ENCODE results near the gene CDK18. TPM values are rescaled to one million over a fixed set of nuclear protein-coding genes. Genes with fewer than 3 reads are reported as not detected.

CDK18 gene
- total RNA-seq, 1 experiment from 2014 or later = 38.5 TPM

GRCh38 chr1:205512059-205513045 is 7.9 kb downstream of the CDK18 start:
- Mint-ChIP-seq H3K27me3 (ENCODE audit: low read depth) (peaks cover 2% of the 10 kb centered on the region; the same call in 1 of the 2 replicates), H3K4me3 (no peak overlapping the region), H3K27ac (peak overlapping the region in 2 of 3 experiments; percentile 23 to 51; a peak in 2 of 7 replicates), H3K36me3 (ENCODE audit: insufficient read depth in 1 of 3, low read depth in 3 of 3) (peaks cover 3 to 7% (median 3%) of the 10 kb centered on the region in 3 experiments; a peak in 5 of 7 replicates), H3K9me3 (no peaks in the 10 kb centered on the region), H3K4me1 (peaks cover 47 to 49% of the 10 kb centered on the region in 2 experiments)
- no peak overlapping the region for H3K23ac ChIP-seq (ENCODE audit: insufficient read length, low read depth, low read length)
- DNase-seq = no peak
- no peak overlapping the region for H4K8ac ChIP-seq (replicated peaks; ENCODE audit: insufficient read length, low read depth, low read length)
- TF ChIP-seq, protein P1, sequence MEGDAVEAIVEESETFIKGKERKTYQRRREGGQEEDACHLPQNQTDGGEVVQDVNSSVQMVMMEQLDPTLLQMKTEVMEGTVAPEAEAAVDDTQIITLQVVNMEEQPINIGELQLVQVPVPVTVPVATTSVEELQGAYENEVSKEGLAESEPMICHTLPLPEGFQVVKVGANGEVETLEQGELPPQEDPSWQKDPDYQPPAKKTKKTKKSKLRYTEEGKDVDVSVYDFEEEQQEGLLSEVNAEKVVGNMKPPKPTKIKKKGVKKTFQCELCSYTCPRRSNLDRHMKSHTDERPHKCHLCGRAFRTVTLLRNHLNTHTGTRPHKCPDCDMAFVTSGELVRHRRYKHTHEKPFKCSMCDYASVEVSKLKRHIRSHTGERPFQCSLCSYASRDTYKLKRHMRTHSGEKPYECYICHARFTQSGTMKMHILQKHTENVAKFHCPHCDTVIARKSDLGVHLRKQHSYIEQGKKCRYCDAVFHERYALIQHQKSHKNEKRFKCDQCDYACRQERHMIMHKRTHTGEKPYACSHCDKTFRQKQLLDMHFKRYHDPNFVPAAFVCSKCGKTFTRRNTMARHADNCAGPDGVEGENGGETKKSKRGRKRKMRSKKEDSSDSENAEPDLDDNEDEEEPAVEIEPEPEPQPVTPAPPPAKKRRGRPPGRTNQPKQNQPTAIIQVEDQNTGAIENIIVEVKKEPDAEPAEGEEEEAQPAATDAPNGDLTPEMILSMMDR (conservative IDR thresholded peaks at IDR 0.05) = no peak
- H3K4me1 ChIP-seq (ENCODE audit: insufficient read depth, low read length) = peaks cover 9% of the 10 kb centered on the region; the same call in 1 of the 2 replicates
- H2BK12ac ChIP-seq (ENCODE audit: insufficient read length, low read depth, low read length) = no peak overlapping the region
- H4K91ac ChIP-seq (ENCODE audit: insufficient read length, low read depth, low read length) = no peak overlapping the region
- H3K4me2 ChIP-seq (ENCODE audit: insufficient read depth, insufficient read length, low read length) = no peak overlapping the region
- no peaks in the 10 kb centered on the region for H3K9me3 ChIP-seq (ENCODE audit: control insufficient read depth, low read depth, low read length)
- H3K9ac ChIP-seq (ENCODE audit: extremely low read depth, insufficient read length, low read length) = no peak overlapping the region
- H3K56ac ChIP-seq (ENCODE audit: insufficient read length, low read depth, low read length) = no peak overlapping the region
- H3K79me2 ChIP-seq (ENCODE audit: insufficient read depth, low read length) = no peaks in the 10 kb centered on the region
- H3K79me1 ChIP-seq (ENCODE audit: insufficient read depth, low read depth, low read length, poor library complexity, severe bottlenecking) = no peaks in the 10 kb centered on the region
- H2AFZ ChIP-seq (ENCODE audit: low read length) = no peak overlapping the region
- H3K4ac ChIP-seq (ENCODE audit: low read depth, low read length) = no peak overlapping the region
- no peak overlapping the region for H2BK15ac ChIP-seq (ENCODE audit: low read depth, low read length)
- H3K14ac ChIP-seq (ENCODE audit: insufficient read depth, low read length) = no peak overlapping the region
- no peak overlapping the region for H2BK20ac ChIP-seq (ENCODE audit: low read depth, low read length, poor library complexity, severe bottlenecking)
- H3K27me3 ChIP-seq (ENCODE audit: insufficient read depth, low read length) = no peaks in the 10 kb centered on the region
- WGBS (ENCODE audit: extremely low coverage, insufficient read length, low lambda C conversion rate) = no CpG with 5 or more reads among the region's 13 CpGs
- no peak overlapping the region for H4K5ac ChIP-seq (ENCODE audit: insufficient read length, low read depth, low read length)
- H2AK5ac ChIP-seq (ENCODE audit: insufficient read length, low read length) = no peak overlapping the region
- no peak overlapping the region for H3T11ph ChIP-seq (ENCODE audit: low read length)
- no peaks in the 10 kb centered on the region for H4K20me1 ChIP-seq (ENCODE audit: control insufficient read depth, insufficient read depth, insufficient read length)
- H3K23me2 ChIP-seq (ENCODE audit: insufficient read length, low read depth, low read length, poor library complexity, severe bottlenecking) = no peaks in the 10 kb centered on the region
- H3K18ac ChIP-seq (ENCODE audit: insufficient read length, low read depth, low read length) = no peak overlapping the region
- H2BK120ac ChIP-seq (ENCODE audit: low read depth, low read length, poor library complexity, severe bottlenecking) = no peak overlapping the region
- H2BK5ac ChIP-seq (ENCODE audit: insufficient read length, low read length) = no peak overlapping the region
- no peak overlapping the region for H3K27ac ChIP-seq (ENCODE audit: insufficient read length, low read depth, low read length)
